Measurements from ENCODE around the gene SH3BP1. TPM values are rescaled to one million over a fixed set of nuclear protein-coding genes. Genes with fewer than 3 reads are reported as not detected.
A peak's percentile ranks its signal among the peaks of the same experiment; 100 is the strongest.

SH3BP1 gene
- total and polyA plus RNA-seq, 2 of the 13 experiments (the other 11 are each of a cell fraction or from before 2014, with no cell fraction given) = 8.4 to 18.5 TPM

GRCh38 chr22:37658133-37659065, 18.9 kb downstream of the SH3BP1 start, which contains the start of gene PDXP (continued):
- TF ChIP-seq ZNF776 (CRISPR knock-in tag; IDR thresholded peaks at IDR 0.05) (peak; percentile 39; the same call in 1 of the 2 replicates), RXRB (CRISPR knock-in tag; IDR thresholded peaks at IDR 0.05; ENCODE audit: borderline replicate concordance) (0 out of 2 replicates have a peak, but pooled peaks have one; percentile 36), KAT2B (IDR thresholded peaks at IDR 0.05; ENCODE audit: borderline replicate concordance, low read depth, low read length) (no peak), ZFP36L1 (CRISPR knock-in tag; IDR thresholded peaks at IDR 0.05) (no peak), ZNF451 (CRISPR knock-in tag; IDR thresholded peaks at IDR 0.05) (no peak), PRDM15 (CRISPR knock-in tag; IDR thresholded peaks at IDR 0.05) (no peak), ZBTB7A (CRISPR knock-in tag; IDR thresholded peaks at IDR 0.05) (no peak), MEIS1 (CRISPR knock-in tag; IDR thresholded peaks at IDR 0.05; ENCODE audit: borderline replicate concordance) (no peak), ZUFSP (CRISPR knock-in tag; IDR thresholded peaks at IDR 0.05; ENCODE audit: borderline replicate concordance) (no peak), ARNTL (CRISPR knock-in tag; IDR thresholded peaks at IDR 0.05) (no peak), ZNF350 (CRISPR knock-in tag; IDR thresholded peaks at IDR 0.05; ENCODE audit: borderline replicate concordance, low read depth) (peak; percentile 43; the same call in 1 of the 2 replicates), CEBPZ (IDR thresholded peaks at IDR 0.05; ENCODE audit: low read length) (peak; percentile 62), ZNF136 (CRISPR knock-in tag; IDR thresholded peaks at IDR 0.05; ENCODE audit: low read depth) (no peak), FOXK1 (CRISPR knock-in tag; IDR thresholded peaks at IDR 0.05; ENCODE audit: borderline replicate concordance, low read depth) (0 out of 2 replicates have a peak, but pooled peaks have one; percentile 13), KDM3A (CRISPR knock-in tag; IDR thresholded peaks at IDR 0.05; ENCODE audit: low read depth) (no peak), ZNF839 (CRISPR knock-in tag; IDR thresholded peaks at IDR 0.05; ENCODE audit: borderline replicate concordance) (no peak), RNF2 (conservative IDR thresholded peaks at IDR 0.05; ENCODE audit: low read depth) (peak; percentile 96), ZFY (CRISPR knock-in tag; IDR thresholded peaks at IDR 0.05) (peak; percentile 77), ZNF30 (CRISPR knock-in tag; IDR thresholded peaks at IDR 0.05) (no peak), SIX1 (CRISPR knock-in tag; IDR thresholded peaks at IDR 0.05; ENCODE audit: borderline replicate concordance) (no peak), ZNF557 (CRISPR knock-in tag; IDR thresholded peaks at IDR 0.05) (no peak)

Measured in HepG2 (cell line).